Tibial nerve (tissue), 4 donors: ENCODE results near the gene MINDY4.

Experiments
- EP300 ChIP-seq, 2 donors: sonication (generic); formaldehyde crosslinking; IDR thresholded peaks; one replicate each; pipeline ENCODE4 v1.6.1; 2017; ENCODE audit warnings: antibody characterized with exemption in 2 of 2, mild to moderate bottlenecking in 1 of 2
- POLR2A ChIP-seq, 2 donors: fragments of 450-650 bp; IDR thresholded peaks; one replicate each; pipeline ENCODE4 v1.6.1; 2017; ENCODE audit warnings: antibody characterized with exemption in 2 of 2, mild to moderate bottlenecking in 2 of 2, moderate library complexity in 2 of 2
- TF ChIP-seq, protein P1 (sequence below), 5 experiments: fragments of 200-600 bp in 3 of 5; fragments of 450-650 bp in 2 of 5; sonication (generic) in 3 of 5; IDR thresholded peaks; one replicate each; pipeline ENCODE4 v1.5.1; 2016 to 2019; ENCODE audit warnings: antibody characterized with exemption in 5 of 5, mild to moderate bottlenecking in 3 of 5, moderate library complexity in 2 of 5

DNA sequence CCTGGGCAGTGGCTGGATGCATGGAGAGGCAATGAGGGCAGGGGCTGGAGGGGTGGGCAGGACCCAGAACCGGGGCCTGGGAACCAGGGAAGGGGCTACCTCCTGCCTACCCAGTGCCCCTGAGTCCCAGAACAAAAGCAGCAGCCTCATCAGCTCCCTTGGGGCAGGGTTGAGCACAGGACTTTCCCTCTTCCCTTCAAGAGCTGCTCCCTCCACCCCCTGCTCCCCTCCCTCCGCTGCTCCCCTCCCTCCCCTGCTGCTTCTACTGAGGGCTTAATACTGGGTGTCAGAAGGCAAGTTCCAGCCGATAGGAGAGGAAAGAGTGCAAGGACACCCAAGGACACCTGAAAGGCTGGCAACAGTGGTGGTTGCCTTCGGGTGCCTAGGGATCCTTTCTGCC, 47.4 kb upstream of the MINDY4 start:
- TF ChIP-seq EP300 (IDR thresholded peaks at IDR 0.05): no peak
- TF ChIP-seq, protein P1, sequence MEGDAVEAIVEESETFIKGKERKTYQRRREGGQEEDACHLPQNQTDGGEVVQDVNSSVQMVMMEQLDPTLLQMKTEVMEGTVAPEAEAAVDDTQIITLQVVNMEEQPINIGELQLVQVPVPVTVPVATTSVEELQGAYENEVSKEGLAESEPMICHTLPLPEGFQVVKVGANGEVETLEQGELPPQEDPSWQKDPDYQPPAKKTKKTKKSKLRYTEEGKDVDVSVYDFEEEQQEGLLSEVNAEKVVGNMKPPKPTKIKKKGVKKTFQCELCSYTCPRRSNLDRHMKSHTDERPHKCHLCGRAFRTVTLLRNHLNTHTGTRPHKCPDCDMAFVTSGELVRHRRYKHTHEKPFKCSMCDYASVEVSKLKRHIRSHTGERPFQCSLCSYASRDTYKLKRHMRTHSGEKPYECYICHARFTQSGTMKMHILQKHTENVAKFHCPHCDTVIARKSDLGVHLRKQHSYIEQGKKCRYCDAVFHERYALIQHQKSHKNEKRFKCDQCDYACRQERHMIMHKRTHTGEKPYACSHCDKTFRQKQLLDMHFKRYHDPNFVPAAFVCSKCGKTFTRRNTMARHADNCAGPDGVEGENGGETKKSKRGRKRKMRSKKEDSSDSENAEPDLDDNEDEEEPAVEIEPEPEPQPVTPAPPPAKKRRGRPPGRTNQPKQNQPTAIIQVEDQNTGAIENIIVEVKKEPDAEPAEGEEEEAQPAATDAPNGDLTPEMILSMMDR (IDR thresholded peaks at IDR 0.05): no peak
- no peak for TF ChIP-seq POLR2A (IDR thresholded peaks at IDR 0.05)
